NB4 (cell line): Measurements from ENCODE around the gene EPB41L1.

Source experiments
- CTCF ChIP-seq: IDR thresholded peaks from one replicate; pipeline ENCODE4 v1.5.1; 2012; ENCODE audit warnings: low read depth, low read length
- MAX ChIP-seq: IDR thresholded peaks from 2 replicates; pipeline ENCODE4 v1.6.1; 2011; ENCODE audit warnings: low read depth, low read length
- POLR2A ChIP-seq: IDR thresholded peaks from 2 replicates; pipeline ENCODE4 v1.6.1; 2011; ENCODE audit warnings: mild to moderate bottlenecking; ENCODE audit not compliant: insufficient read length; ENCODE audit errors: extremely low read depth

GRCh38 chr20:36112112-36112511 lies 42.4 kb upstream of the EPB41L1 start:
- no peak for TF ChIP-seq CTCF
- no peak for TF ChIP-seq POLR2A
- TF ChIP-seq MAX, result no peak
